ENCODE results near the gene CAST.

Gene CAST

DNA sequence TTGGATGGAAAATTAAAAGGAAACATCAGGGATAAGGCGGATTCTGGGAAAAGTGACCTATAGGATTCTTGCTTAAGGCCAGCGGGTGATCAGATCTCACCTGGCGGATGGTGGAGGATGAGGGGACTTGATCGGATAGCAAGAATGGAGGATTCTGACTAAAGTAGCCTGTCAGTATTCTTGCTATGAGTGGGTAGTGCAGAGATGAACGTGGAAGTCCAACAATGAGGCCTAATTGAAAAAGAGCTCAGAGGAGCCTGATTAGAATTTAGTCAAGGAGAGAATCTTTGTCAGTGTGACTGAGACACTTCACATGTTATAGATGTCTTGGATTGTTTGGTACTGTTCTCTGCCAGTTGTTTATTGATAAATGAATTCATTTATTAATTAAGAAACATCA lies 24.9 kb downstream of the CAST start:
- H3K4me3 ChIP-seq (ENCODE audit: low read depth in 1 of 2, low read length in 2 of 2), result no peak overlapping the region
- no peak overlapping the region for H2AFZ ChIP-seq (ENCODE audit: low read depth, low read length)
- no peak for TF ChIP-seq EZH2 (IDR thresholded peaks at IDR 0.05; ENCODE audit: borderline replicate concordance, low read depth, low read length, severe bottlenecking)
- TF ChIP-seq, protein P1, sequence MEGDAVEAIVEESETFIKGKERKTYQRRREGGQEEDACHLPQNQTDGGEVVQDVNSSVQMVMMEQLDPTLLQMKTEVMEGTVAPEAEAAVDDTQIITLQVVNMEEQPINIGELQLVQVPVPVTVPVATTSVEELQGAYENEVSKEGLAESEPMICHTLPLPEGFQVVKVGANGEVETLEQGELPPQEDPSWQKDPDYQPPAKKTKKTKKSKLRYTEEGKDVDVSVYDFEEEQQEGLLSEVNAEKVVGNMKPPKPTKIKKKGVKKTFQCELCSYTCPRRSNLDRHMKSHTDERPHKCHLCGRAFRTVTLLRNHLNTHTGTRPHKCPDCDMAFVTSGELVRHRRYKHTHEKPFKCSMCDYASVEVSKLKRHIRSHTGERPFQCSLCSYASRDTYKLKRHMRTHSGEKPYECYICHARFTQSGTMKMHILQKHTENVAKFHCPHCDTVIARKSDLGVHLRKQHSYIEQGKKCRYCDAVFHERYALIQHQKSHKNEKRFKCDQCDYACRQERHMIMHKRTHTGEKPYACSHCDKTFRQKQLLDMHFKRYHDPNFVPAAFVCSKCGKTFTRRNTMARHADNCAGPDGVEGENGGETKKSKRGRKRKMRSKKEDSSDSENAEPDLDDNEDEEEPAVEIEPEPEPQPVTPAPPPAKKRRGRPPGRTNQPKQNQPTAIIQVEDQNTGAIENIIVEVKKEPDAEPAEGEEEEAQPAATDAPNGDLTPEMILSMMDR (IDR thresholded peaks at IDR 0.05; ENCODE audit: borderline replicate concordance, extremely low read depth, low read length, poor library complexity, severe bottlenecking), result no peak
- peaks cover 3% of the 10 kb centered on the region for H3K27me3 ChIP-seq (ENCODE audit: insufficient read depth, low read length, poor library complexity)
- no peaks in the 10 kb centered on the region for H3K4me1 ChIP-seq (ENCODE audit: insufficient read depth, low read length)
- DNase-seq, result no peak
- no peak overlapping the region for H3K4me2 ChIP-seq (ENCODE audit: insufficient read depth, low read length)
- no peaks in the 10 kb centered on the region for H3K36me3 ChIP-seq (ENCODE audit: insufficient read depth, low read length)
- H3K27ac ChIP-seq (ENCODE audit: low read length), result no peak overlapping the region
- H3K9ac ChIP-seq (ENCODE audit: low read depth, low read length), result no peak overlapping the region
- no peaks in the 10 kb centered on the region for H3K79me2 ChIP-seq (ENCODE audit: insufficient read depth, low read length)
- ATAC-seq (ENCODE audit: insufficient read depth, low read depth), result no peak
- no peaks in the 10 kb centered on the region for H4K20me1 ChIP-seq (ENCODE audit: insufficient read depth, low read length)
- H3K9me3 ChIP-seq (ENCODE audit: insufficient read depth, low read length, severe bottlenecking), result no peaks in the 10 kb centered on the region

DNA sequence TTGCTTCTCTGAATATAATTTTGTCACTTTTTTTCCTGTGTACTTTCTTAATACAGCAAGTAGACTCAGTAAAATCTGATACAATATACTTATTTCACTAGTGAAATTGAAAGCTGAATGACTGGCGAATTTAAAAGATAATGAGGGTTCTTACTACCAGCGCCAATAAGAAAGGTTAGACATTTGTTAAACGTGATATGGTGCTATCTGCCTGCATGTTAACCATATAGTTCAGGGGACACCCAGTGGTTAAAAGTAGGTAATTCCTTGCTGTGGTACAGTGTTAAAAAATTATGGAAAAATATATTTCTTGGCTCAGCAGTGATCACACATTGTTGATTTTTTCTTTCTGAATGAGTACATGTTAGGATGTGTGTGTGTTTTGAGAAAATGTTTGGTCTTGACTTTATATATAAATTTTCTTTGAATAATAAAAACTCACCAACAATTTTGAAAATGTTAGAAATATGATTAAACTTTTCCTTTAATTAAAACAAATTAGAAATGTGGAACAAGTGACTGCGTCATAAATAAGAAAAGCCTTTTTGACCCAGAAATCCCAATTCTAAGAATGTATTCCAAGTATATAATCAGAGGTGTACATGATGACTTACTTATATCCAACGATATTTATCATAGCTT lies 25.8 kb downstream of the CAST start:
- DNase-seq, result no peak

GRCh38 chr5:96690861-96691260 lies 28.7 kb downstream of the CAST start:
- no peaks in the 10 kb centered on the region for H4K20me1 ChIP-seq (ENCODE audit: insufficient read depth, low read length)
- DNase-seq, result no peak
- no peak overlapping the region for H3K4me3 ChIP-seq (ENCODE audit: low read depth in 1 of 2, low read length in 2 of 2)
- H3K4me1 ChIP-seq (ENCODE audit: insufficient read depth, low read length), result no peaks in the 10 kb centered on the region
- ATAC-seq (ENCODE audit: insufficient read depth, low read depth), result no peak
- no peaks in the 10 kb centered on the region for H3K79me2 ChIP-seq (ENCODE audit: insufficient read depth, low read length)
- H3K4me2 ChIP-seq (ENCODE audit: insufficient read depth, low read length), result no peak overlapping the region
- TF ChIP-seq EZH2 (IDR thresholded peaks at IDR 0.05; ENCODE audit: borderline replicate concordance, low read depth, low read length, severe bottlenecking), result no peak
- TF ChIP-seq, protein P1 (IDR thresholded peaks at IDR 0.05; ENCODE audit: borderline replicate concordance, extremely low read depth, low read length, poor library complexity, severe bottlenecking), result no peak
- no peak overlapping the region for H2AFZ ChIP-seq (ENCODE audit: low read depth, low read length)
- no peaks in the 10 kb centered on the region for H3K36me3 ChIP-seq (ENCODE audit: insufficient read depth, low read length)
- H3K27ac ChIP-seq (ENCODE audit: low read length), result no peak overlapping the region
- peaks cover 3% of the 10 kb centered on the region for H3K27me3 ChIP-seq (ENCODE audit: insufficient read depth, low read length, poor library complexity)
- H3K9me3 ChIP-seq (ENCODE audit: insufficient read depth, low read length, severe bottlenecking), result no peaks in the 10 kb centered on the region
- H3K9ac ChIP-seq (ENCODE audit: low read depth, low read length), result no peak overlapping the region

More for the DNA sequence above, 25.8 kb downstream of the CAST start:
- TF ChIP-seq, protein P1 (IDR thresholded peaks at IDR 0.05; ENCODE audit: borderline replicate concordance, extremely low read depth, low read length, poor library complexity, severe bottlenecking), result peak; percentile 66
- no peak for TF ChIP-seq EZH2 (IDR thresholded peaks at IDR 0.05; ENCODE audit: borderline replicate concordance, low read depth, low read length, severe bottlenecking)
- no peak overlapping the region for H3K9ac ChIP-seq (ENCODE audit: low read depth, low read length)
- H2AFZ ChIP-seq (ENCODE audit: low read depth, low read length), result no peak overlapping the region
- no peak overlapping the region for H3K27ac ChIP-seq (ENCODE audit: low read length)
- H3K27me3 ChIP-seq (ENCODE audit: insufficient read depth, low read length, poor library complexity), result peaks cover 3% of the 10 kb centered on the region
- H3K4me1 ChIP-seq (ENCODE audit: insufficient read depth, low read length), result no peaks in the 10 kb centered on the region
- H3K4me2 ChIP-seq (ENCODE audit: insufficient read depth, low read length), result peak overlapping the region; percentile 31; the same call in 1 of the 2 replicates
- H3K36me3 ChIP-seq (ENCODE audit: insufficient read depth, low read length), result no peaks in the 10 kb centered on the region
- no peaks in the 10 kb centered on the region for H3K9me3 ChIP-seq (ENCODE audit: insufficient read depth, low read length, severe bottlenecking)
- ATAC-seq (ENCODE audit: insufficient read depth, low read depth), result peak; percentile 75; the same call in 2 of the 3 replicates
- H4K20me1 ChIP-seq (ENCODE audit: insufficient read depth, low read length), result no peaks in the 10 kb centered on the region
- no peak overlapping the region for H3K4me3 ChIP-seq (ENCODE audit: low read depth in 1 of 2, low read length in 2 of 2)
- no peaks in the 10 kb centered on the region for H3K79me2 ChIP-seq (ENCODE audit: insufficient read depth, low read length)

Data from DND-41 (cell line).